Measurements from ENCODE around the gene HHAT.

Gene HHAT

DNA sequence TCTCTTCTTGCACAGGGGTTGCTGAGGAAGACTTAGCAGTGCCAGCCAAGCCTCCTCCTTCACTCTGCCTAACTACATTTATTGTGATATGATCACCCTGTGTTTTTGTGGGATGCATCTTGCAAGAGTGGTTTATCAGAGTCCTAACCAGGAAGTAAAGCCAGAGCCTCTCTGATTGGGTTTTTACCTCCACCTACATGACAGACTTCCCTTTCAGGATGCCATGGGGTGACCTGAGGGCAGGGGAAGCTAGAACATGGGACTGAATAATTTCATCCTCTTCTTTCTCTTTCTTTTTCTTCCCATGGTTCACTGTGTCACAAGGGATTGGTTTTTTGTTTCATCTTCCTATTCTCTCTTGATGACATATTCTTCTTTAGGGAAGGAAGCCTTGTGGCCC, 146.6 kb downstream of the HHAT start:
- Histone ChIP-seq H3K23ac (ENCODE audit: low read length in 2 of 2) (no peak overlapping the region), H2BK120ac (ENCODE audit: low read depth, low read length) (no peak overlapping the region), H3K9ac (ENCODE audit: low read length) (no peak overlapping the region), H2BK12ac (ENCODE audit: low read length in 2 of 2) (no peak overlapping the region), H3K27ac (ENCODE audit: low read length, poor library complexity, severe bottlenecking) (no peak overlapping the region), H3K79me1 (replicated peaks; ENCODE audit: low read length, poor library complexity, severe bottlenecking) (peaks cover 7% of the 10 kb centered on the region), H3K18ac (ENCODE audit: low read depth in 1 of 2, low read length in 2 of 2) (no peak overlapping the region), H3K36me3 (ENCODE audit: control insufficient read depth in 1 of 2, insufficient read depth in 2 of 2, low read depth in 1 of 2, low read length in 2 of 2) (no peaks in the 10 kb centered on the region), H3K9me3 (ENCODE audit: control insufficient read depth, low read length) (no peaks in the 10 kb centered on the region), H2AFZ (ENCODE audit: low read depth, low read length) (no peak overlapping the region), H3K4me1 (ENCODE audit: control insufficient read depth, insufficient read depth, low read depth, low read length) (no peaks in the 10 kb centered on the region), H3K27me3 (ENCODE audit: control insufficient read depth in 1 of 2, insufficient read depth in 1 of 2, low read length in 2 of 2) (no peaks in the 10 kb centered on the region), H3K14ac (ENCODE audit: low read length in 2 of 2) (no peak overlapping the region), H3K4ac (ENCODE audit: low read depth in 1 of 2, low read length in 2 of 2) (no peak overlapping the region), H4K91ac (ENCODE audit: low read length) (no peak overlapping the region), H4K8ac (ENCODE audit: low read length) (no peak overlapping the region), H2BK15ac (ENCODE audit: low read depth, poor library complexity, severe bottlenecking) (no peak overlapping the region), H2AK5ac (ENCODE audit: low read length, severe bottlenecking) (no peak overlapping the region), H3K4me2 (ENCODE audit: low read length, poor library complexity, severe bottlenecking) (no peak overlapping the region), H2BK5ac (ENCODE audit: low read depth, low read length, poor library complexity, severe bottlenecking) (no peak overlapping the region), H3K4me3 (ENCODE audit: insufficient read depth in 1 of 2, low read depth in 1 of 2, low read length in 2 of 2) (no peak overlapping the region)
- DNase-seq: no peak

DNA sequence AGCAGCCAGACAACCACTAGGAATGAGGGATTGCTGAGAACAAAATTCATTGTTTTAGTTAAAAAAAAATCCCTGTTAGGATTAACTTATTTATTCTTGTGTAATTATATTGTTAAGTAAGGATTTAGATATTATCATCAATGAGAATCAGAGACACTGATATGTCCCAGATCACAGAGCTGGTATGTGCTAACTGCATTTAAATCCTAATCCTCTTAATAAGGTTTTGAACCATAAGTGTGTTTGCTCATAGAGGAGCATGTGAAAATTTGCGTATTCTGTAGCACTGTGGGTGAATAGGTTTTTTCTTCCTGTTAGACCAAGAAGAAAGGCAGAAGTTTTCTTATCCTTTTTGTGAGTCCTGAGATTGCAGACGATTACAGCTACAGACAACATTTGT, 147.1 kb downstream of the HHAT start:
- H4K91ac ChIP-seq (ENCODE audit: low read length): no peak overlapping the region
- H2BK15ac ChIP-seq (ENCODE audit: low read depth, poor library complexity, severe bottlenecking): no peak overlapping the region
- H3K18ac ChIP-seq (ENCODE audit: low read depth in 1 of 2, low read length in 2 of 2): no peak overlapping the region
- no peak overlapping the region for H2BK5ac ChIP-seq (ENCODE audit: low read depth, low read length, poor library complexity, severe bottlenecking)
- WGBS: 79% methylated on average over 2 of the region's 2 CpGs
- no peaks in the 10 kb centered on the region for H3K27me3 ChIP-seq (ENCODE audit: control insufficient read depth in 1 of 2, insufficient read depth in 1 of 2, low read length in 2 of 2)
- no peak overlapping the region for H3K9ac ChIP-seq (ENCODE audit: low read length)
- H2AK5ac ChIP-seq (ENCODE audit: low read length, severe bottlenecking): no peak overlapping the region
- H4K8ac ChIP-seq (ENCODE audit: low read length): no peak overlapping the region
- H3K4ac ChIP-seq (ENCODE audit: low read depth in 1 of 2, low read length in 2 of 2): no peak overlapping the region
- H3K23ac ChIP-seq (ENCODE audit: low read length in 2 of 2): no peak overlapping the region
- no peak overlapping the region for H3K14ac ChIP-seq (ENCODE audit: low read length in 2 of 2)
- H2BK120ac ChIP-seq (ENCODE audit: low read depth, low read length): no peak overlapping the region
- H2BK12ac ChIP-seq (ENCODE audit: low read length in 2 of 2): no peak overlapping the region
- H3K36me3 ChIP-seq (ENCODE audit: control insufficient read depth in 1 of 2, insufficient read depth in 2 of 2, low read depth in 1 of 2, low read length in 2 of 2): no peaks in the 10 kb centered on the region
- H2AFZ ChIP-seq (ENCODE audit: low read depth, low read length): no peak overlapping the region
- no peak for DNase-seq
- no peak overlapping the region for H3K27ac ChIP-seq (ENCODE audit: low read length, poor library complexity, severe bottlenecking)
- no peaks in the 10 kb centered on the region for H3K4me1 ChIP-seq (ENCODE audit: control insufficient read depth, insufficient read depth, low read depth, low read length)
- H3K9me3 ChIP-seq (ENCODE audit: control insufficient read depth, low read length): no peaks in the 10 kb centered on the region
- no peak overlapping the region for H3K4me2 ChIP-seq (ENCODE audit: low read length, poor library complexity, severe bottlenecking)
- H3K4me3 ChIP-seq (ENCODE audit: insufficient read depth in 1 of 2, low read depth in 1 of 2, low read length in 2 of 2): no peak overlapping the region
- peaks cover 9% of the 10 kb centered on the region for H3K79me1 ChIP-seq (replicated peaks; ENCODE audit: low read length, poor library complexity, severe bottlenecking)

DNA sequence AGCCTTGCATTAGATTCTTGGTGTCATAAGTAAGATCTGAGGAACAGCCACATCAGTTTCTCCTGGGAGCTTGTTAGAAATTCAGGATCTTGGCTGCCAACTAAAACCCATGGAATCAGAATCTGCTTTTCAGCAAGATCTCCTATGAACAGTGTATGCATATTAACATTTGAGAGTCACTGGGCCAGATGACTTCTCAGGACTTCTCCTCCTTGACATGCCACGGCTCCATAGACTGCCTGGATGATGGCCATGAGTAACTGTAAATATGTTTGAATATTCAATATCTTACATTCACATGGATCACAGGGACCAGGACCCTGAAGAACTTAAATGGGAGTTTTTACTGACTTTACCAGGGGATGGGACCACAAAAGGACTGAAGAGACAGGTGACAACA, 148.0 kb downstream of the HHAT start:
- H3K4ac ChIP-seq (ENCODE audit: low read depth in 1 of 2, low read length in 2 of 2): no peak overlapping the region
- no peaks in the 10 kb centered on the region for H3K36me3 ChIP-seq (ENCODE audit: control insufficient read depth in 1 of 2, insufficient read depth in 2 of 2, low read depth in 1 of 2, low read length in 2 of 2)
- no peak for DNase-seq
- no peak overlapping the region for H4K8ac ChIP-seq (ENCODE audit: low read length)
- H2BK12ac ChIP-seq (ENCODE audit: low read length in 2 of 2): no peak overlapping the region
- H3K27me3 ChIP-seq (ENCODE audit: control insufficient read depth in 1 of 2, insufficient read depth in 1 of 2, low read length in 2 of 2): no peaks in the 10 kb centered on the region
- H3K9me3 ChIP-seq (ENCODE audit: control insufficient read depth, low read length): no peaks in the 10 kb centered on the region
- peaks cover 9% of the 10 kb centered on the region for H3K79me1 ChIP-seq (replicated peaks; ENCODE audit: low read length, poor library complexity, severe bottlenecking)
- H3K18ac ChIP-seq (ENCODE audit: low read depth in 1 of 2, low read length in 2 of 2): no peak overlapping the region
- no CpG with 5 or more reads among the region's 1 CpG for WGBS
- H3K23ac ChIP-seq (ENCODE audit: low read length in 2 of 2): no peak overlapping the region
- no peak overlapping the region for H3K4me3 ChIP-seq (ENCODE audit: insufficient read depth in 1 of 2, low read depth in 1 of 2, low read length in 2 of 2)
- no peak overlapping the region for H2BK120ac ChIP-seq (ENCODE audit: low read depth, low read length)
- no peak overlapping the region for H3K4me2 ChIP-seq (ENCODE audit: low read length, poor library complexity, severe bottlenecking)
- no peak overlapping the region for H3K27ac ChIP-seq (ENCODE audit: low read length, poor library complexity, severe bottlenecking)
- no peak overlapping the region for H3K9ac ChIP-seq (ENCODE audit: low read length)
- no peak overlapping the region for H2BK15ac ChIP-seq (ENCODE audit: low read depth, poor library complexity, severe bottlenecking)
- no peak overlapping the region for H2BK5ac ChIP-seq (ENCODE audit: low read depth, low read length, poor library complexity, severe bottlenecking)
- H2AK5ac ChIP-seq (ENCODE audit: low read length, severe bottlenecking): no peak overlapping the region
- no peak overlapping the region for H2AFZ ChIP-seq (ENCODE audit: low read depth, low read length)
- no peaks in the 10 kb centered on the region for H3K4me1 ChIP-seq (ENCODE audit: control insufficient read depth, insufficient read depth, low read depth, low read length)
- H3K14ac ChIP-seq (ENCODE audit: low read length in 2 of 2): no peak overlapping the region
- H4K91ac ChIP-seq (ENCODE audit: low read length): no peak overlapping the region

DNA sequence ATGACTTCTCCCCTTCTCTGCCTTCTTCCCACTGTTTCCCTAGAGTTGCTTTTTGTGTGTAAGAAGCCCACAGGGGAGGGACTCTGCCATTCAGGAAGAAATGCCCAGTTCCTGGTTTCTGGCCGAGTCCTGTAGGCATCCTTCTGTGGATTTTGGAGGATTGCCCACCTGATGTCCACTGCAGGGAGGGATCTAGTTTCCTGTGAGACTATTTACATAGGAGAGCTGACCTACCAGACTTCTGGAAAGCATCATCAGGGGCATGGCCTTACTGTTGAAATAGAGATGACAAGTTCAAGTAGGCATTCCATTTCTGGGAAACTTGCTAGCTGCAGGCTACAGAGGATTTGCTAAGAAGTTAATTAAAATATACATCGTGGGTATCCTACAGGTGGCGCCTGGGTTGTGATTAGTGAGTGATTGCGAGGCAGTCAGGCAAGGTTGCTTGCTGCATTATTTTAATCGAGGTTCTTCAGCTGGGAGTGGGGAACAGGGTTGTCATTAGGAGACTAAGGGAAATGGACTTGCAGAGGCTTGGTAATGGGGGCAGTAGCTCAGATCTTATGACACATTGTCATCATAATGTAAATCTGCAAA, 148.7 kb downstream of the HHAT start:
- H3K36me3 ChIP-seq (ENCODE audit: control insufficient read depth in 1 of 2, insufficient read depth in 2 of 2, low read depth in 1 of 2, low read length in 2 of 2): no peaks in the 10 kb centered on the region
- no peak overlapping the region for H3K14ac ChIP-seq (ENCODE audit: low read length in 2 of 2)
- no peak overlapping the region for H2BK5ac ChIP-seq (ENCODE audit: low read depth, low read length, poor library complexity, severe bottlenecking)
- no peak for DNase-seq
- H3K27ac ChIP-seq (ENCODE audit: low read length, poor library complexity, severe bottlenecking): no peak overlapping the region
- no peak overlapping the region for H3K18ac ChIP-seq (ENCODE audit: low read depth in 1 of 2, low read length in 2 of 2)
- no peak overlapping the region for H2BK15ac ChIP-seq (ENCODE audit: low read depth, poor library complexity, severe bottlenecking)
- H3K27me3 ChIP-seq (ENCODE audit: control insufficient read depth in 1 of 2, insufficient read depth in 1 of 2, low read length in 2 of 2): no peaks in the 10 kb centered on the region
- no peak overlapping the region for H4K91ac ChIP-seq (ENCODE audit: low read length)
- H3K23ac ChIP-seq (ENCODE audit: low read length in 2 of 2): no peak overlapping the region
- no peak overlapping the region for H2AFZ ChIP-seq (ENCODE audit: low read depth, low read length)
- H3K4me3 ChIP-seq (ENCODE audit: insufficient read depth in 1 of 2, low read depth in 1 of 2, low read length in 2 of 2): no peak overlapping the region
- no peak overlapping the region for H2AK5ac ChIP-seq (ENCODE audit: low read length, severe bottlenecking)
- no peak overlapping the region for H2BK12ac ChIP-seq (ENCODE audit: low read length in 2 of 2)
- no peaks in the 10 kb centered on the region for H3K4me1 ChIP-seq (ENCODE audit: control insufficient read depth, insufficient read depth, low read depth, low read length)
- WGBS: 69% methylated on average over 5 of the region's 5 CpGs
- H4K8ac ChIP-seq (ENCODE audit: low read length): no peak overlapping the region
- peaks cover 11% of the 10 kb centered on the region for H3K79me1 ChIP-seq (replicated peaks; ENCODE audit: low read length, poor library complexity, severe bottlenecking)
- no peak overlapping the region for H3K9ac ChIP-seq (ENCODE audit: low read length)
- H3K4ac ChIP-seq (ENCODE audit: low read depth in 1 of 2, low read length in 2 of 2): no peak overlapping the region
- H2BK120ac ChIP-seq (ENCODE audit: low read depth, low read length): no peak overlapping the region
- no peaks in the 10 kb centered on the region for H3K9me3 ChIP-seq (ENCODE audit: control insufficient read depth, low read length)
- no peak overlapping the region for H3K4me2 ChIP-seq (ENCODE audit: low read length, poor library complexity, severe bottlenecking)

All from mesenchymal stem cell (in vitro differentiated cells and primary cell).